GM12878 (cell line): ENCODE measurements around the gene KRTAP22-2. TPM values are rescaled to one million over a fixed set of nuclear protein-coding genes. Genes with fewer than 3 reads are reported as not detected.

ENCODE experiments used
- ATAC-seq: fragments of 200-7000 bp; cut with Tn5 transposase; 3 replicates; pipeline ENCODE4 v1.9.1; 2020; ENCODE audit warnings: mild to moderate bottlenecking, moderate library complexity
- BruUV-seq: library from RNA; stranded (reverse); fragments of 400-500 nt; replicated peaks from 2 replicates; lab custom pipeline; 2021; lab: Mats Ljungman, UMichigan
- CTCF ChIA-PET: fragments of 300-600 bp; sonication (Branson Sonifier 250); formaldehyde crosslinking; extraction: SDS; loops from one replicate; lab custom pipeline; 2021; ENCODE audit warnings: inconsistent platforms; lab: Yijun Ruan, JAX
- POLR2A ChIA-PET: fragments of 350-600 bp; formaldehyde crosslinking; extraction: SDS; loops from one replicate; lab custom pipeline; 2021; ENCODE audit warnings: inconsistent platforms; lab: Charles Lee
- RAD21 ChIA-PET: fragments of 300-600 bp; sonication (Branson Sonifier 250); formaldehyde crosslinking; loops from one replicate; lab custom pipeline; 2023; ENCODE audit warnings: antibody characterized with exemption; ENCODE audit not compliant: unreplicated experiment; lab: Charles Lee
- SMC1A ChIA-PET: fragments of 300-600 bp; sonication (Branson Sonifier 250); formaldehyde crosslinking; loops from one replicate; lab custom pipeline; 2023; ENCODE audit not compliant: unreplicated experiment, uncharacterized antibody; lab: Charles Lee
- DNase-seq: peaks from one replicate; pipeline ENCODE4 v3.0.0-alpha.2; 2011; ENCODE audit warnings: low read depth, low spot score
- FAIRE-seq: peaks from 3 replicates; lab custom pipeline; 2011; peaks lifted over from hg19 to GRCh38; lab: Jason Lieb, UNC
- H2AFZ ChIP-seq: 2 replicates; pipeline ENCODE4 v1.6.0; 2011; ENCODE audit warnings: low read depth, low read length, control low read depth; ENCODE audit not compliant: control insufficient read depth
- H3K27ac ChIP-seq: 2 replicates; pipeline ENCODE4 v1.5.1; 2011; ENCODE audit warnings: control low read depth; ENCODE audit not compliant: control insufficient read depth, insufficient read depth
- H3K27me3 ChIP-seq, 2 experiments: replicated peaks in 1 of 2; 2 replicates each; pipeline versions ENCODE4 v1.6.0 to v1.6.1; 2011; ENCODE audit warnings: low read length in 1 of 2; ENCODE audit not compliant: control insufficient read depth in 2 of 2, insufficient read depth in 2 of 2
- H3K36me3 ChIP-seq, 2 experiments: 2 replicates each; pipeline ENCODE4 v1.5.1; 2011; ENCODE audit warnings: low read length in 1 of 2; ENCODE audit not compliant: control insufficient read depth in 2 of 2, insufficient read depth in 2 of 2
- H3K4me1 ChIP-seq: 2 replicates; pipeline ENCODE4 v1.6.1; 2011; ENCODE audit warnings: mild to moderate bottlenecking, low read length, moderate library complexity, mixed read lengths; ENCODE audit not compliant: control insufficient read depth, insufficient read depth
- H3K4me2 ChIP-seq: 2 replicates; pipeline ENCODE4 v1.6.0; 2011; ENCODE audit warnings: control low read depth; ENCODE audit not compliant: control insufficient read depth, insufficient read depth
- H3K4me3 ChIP-seq: fragments of 200-600 bp; sonication (generic); 2 replicates; pipeline ENCODE4 v1.5.1; 2016
- H3K79me2 ChIP-seq: 2 replicates; pipeline ENCODE4 v1.6.0; 2011; ENCODE audit warnings: low read length; ENCODE audit not compliant: control insufficient read depth, insufficient read depth
- H3K9ac ChIP-seq: 2 replicates; pipeline ENCODE4 v1.8.0; 2011; ENCODE audit warnings: low read length, control low read depth, mixed read lengths; ENCODE audit not compliant: control insufficient read depth, insufficient read depth
- H3K9me3 ChIP-seq: replicated peaks from 3 replicates; pipeline ENCODE4 v1.5.1; 2011; ENCODE audit warnings: mild to moderate bottlenecking, low read length; ENCODE audit not compliant: control insufficient read depth, insufficient read depth
- H4K20me1 ChIP-seq: 2 replicates; pipeline ENCODE4 v1.6.0; 2011; ENCODE audit not compliant: control insufficient read depth, insufficient read depth
- CBFB ChIP-seq: IDR thresholded peaks from 2 replicates; pipeline ENCODE4 v1.6.1; 2016; ENCODE audit warnings: antibody characterized with exemption, low read depth
- CTCF ChIP-seq, 3 experiments: IDR thresholded peaks in 2 of 3; conservative IDR thresholded peaks in 1 of 3; 2 replicates each; pipeline ENCODE4 v1.5.1; 2011; ENCODE audit warnings: low read depth in 3 of 3, low read length in 3 of 3, mild to moderate bottlenecking in 3 of 3, control low read depth in 2 of 3, moderate library complexity in 2 of 3, inconsistent platforms in 1 of 3, mixed read lengths in 1 of 3; ENCODE audit not compliant: control insufficient read depth in 2 of 3, insufficient read depth in 1 of 3; ENCODE audit errors: extremely low read depth in 1 of 3
- ETV6 ChIP-seq, 2 experiments: fragments of 450-650 bp in 1 of 2; IDR thresholded peaks in 1 of 2; conservative IDR thresholded peaks in 1 of 2; 2 replicates each; pipeline ENCODE4 v1.6.1; 2014; ENCODE audit warnings: antibody characterized with exemption in 1 of 2, borderline replicate concordance in 1 of 2, low read depth in 1 of 2, mild to moderate bottlenecking in 1 of 2, moderate library complexity in 1 of 2
- EZH2 ChIP-seq: IDR thresholded peaks from 2 replicates; pipeline ENCODE4 v1.6.1; 2012; ENCODE audit warnings: low read depth, mild to moderate bottlenecking, control low read depth, inconsistent platforms, low read length, borderline replicate concordance; ENCODE audit not compliant: control insufficient read depth
- HCFC1 ChIP-seq: fragments of 150-350 bp; IDR thresholded peaks from 2 replicates; pipeline ENCODE4 v1.6.1; 2014; ENCODE audit warnings: low read length
- HDAC6 ChIP-seq: fragments of 200-600 bp; sonication (generic); IDR thresholded peaks from one replicate; pipeline ENCODE4 v1.8.0; 2017; ENCODE audit warnings: antibody characterized with exemption; ENCODE audit not compliant: unreplicated experiment
- HDGF ChIP-seq: fragments of 450-650 bp; IDR thresholded peaks from 2 replicates; pipeline ENCODE4 v1.6.1; 2016; ENCODE audit warnings: antibody characterized with exemption
- IKZF2 ChIP-seq, 2 experiments: fragments of 450-650 bp; IDR thresholded peaks; 2 replicates each; pipeline ENCODE4 v1.6.1; 2017; ENCODE audit warnings: mild to moderate bottlenecking in 2 of 2, moderate library complexity in 2 of 2
- KLF5 ChIP-seq: fragments of 450-650 bp; IDR thresholded peaks from 2 replicates; pipeline ENCODE4 v1.6.1; 2014; ENCODE audit warnings: mild to moderate bottlenecking; ENCODE audit not compliant: partially characterized antibody
- MEF2B ChIP-seq: fragments of 450-650 bp; IDR thresholded peaks from 2 replicates; pipeline ENCODE4 v1.6.1; 2018; ENCODE audit warnings: mild to moderate bottlenecking, moderate library complexity; ENCODE audit not compliant: partially characterized antibody, poor library complexity, severe bottlenecking
- RAD21 ChIP-seq: IDR thresholded peaks from 2 replicates; pipeline ENCODE4 v1.6.1; 2011; ENCODE audit warnings: mild to moderate bottlenecking, low read depth, low read length, moderate library complexity; ENCODE audit not compliant: insufficient read depth
- SMC3 ChIP-seq: IDR thresholded peaks from 2 replicates; pipeline ENCODE4 v1.6.1; 2011; ENCODE audit warnings: low read length, improper control_type of control experiment, borderline replicate concordance
- STAT3 ChIP-seq: IDR thresholded peaks from 2 replicates; pipeline ENCODE4 v1.6.1; 2011; ENCODE audit warnings: low read depth, low read length, improper control_type of control experiment
- USF1 ChIP-seq: IDR thresholded peaks from 2 replicates; pipeline ENCODE4 v1.6.1; 2011; ENCODE audit warnings: borderline replicate concordance, low read depth, mild to moderate bottlenecking, moderate library complexity, mixed read lengths, low read length; ENCODE audit not compliant: insufficient read depth; ENCODE audit errors: extremely low read length
- WGBS: methylation state at CpG from one replicate; pipeline ENCODE4 v1.1.6; 2016; ENCODE audit warnings: low lambda C conversion rate; ENCODE audit not compliant: insufficient replicate concordance, insufficient coverage; ENCODE audit errors: missing lambda C conversion rate; 5-methylcytosine and 5-hydroxymethylcytosine counted together
- in situ Hi-C: fragments of 300-500 bp; cut with MboI; formaldehyde crosslinking; loops from 9 replicates; pipeline ENCODE4 v1.14.3; 2018; ENCODE audit warnings: mixed read lengths
- intact Hi-C: fragments of 100-400 bp; cut with micrococcal nuclease; formaldehyde crosslinking; loops from one replicate; pipeline ENCODE4 v1.14.2; 2022; ENCODE audit not compliant: unreplicated experiment
- polyA plus RNA-seq, 11 experiments: library from polyadenylated mRNA; depleted of rRNA in 4 of 11; unstranded in 6 of 11; stranded (reverse) in 5 of 11; fragments of >200 nt; fragmentation: Nextera tagmentation in 4 of 11; fragmentation: Illumina TruSeq in 1 of 11; extraction: Ambion mirVana in 4 of 11; extraction: Trizol in 1 of 11; gene quantifications; 1 replicate in 1 of 11; 2 replicates in 10 of 11; pipeline versions ENCODE4 v1.2.1 to v1.2.3, GENCODE V29; 2011 to 2016; ENCODE audit warnings: inconsistent platforms in 2 of 11, missing spikeins in 2 of 11, low read depth in 1 of 11
- total RNA-seq, 4 experiments: library from RNA; depleted of rRNA in 3 of 4; stranded (reverse); fragments of >200 nt in 3 of 4; fragmentation: Illumina TruSeq in 1 of 4; extraction: Trizol in 1 of 4; gene quantifications; 2 replicates each; pipeline versions ENCODE4 v1.2.1 to v1.2.3, GENCODE V29; 2013 to 2021

Gene KRTAP22-2
- total and polyA plus RNA-seq, 10 of the 15 experiments (the other 5 are each of a cell fraction or from before 2014, with no cell fraction given), result not detected

GRCh38 chr21:30563630-30564029, 26.6 kb downstream of the KRTAP22-2 start:
- no peak for FAIRE-seq
- no peaks in the 10 kb centered on the region for H4K20me1 ChIP-seq
- H3K27ac ChIP-seq, result no peak overlapping the region
- WGBS, result 13% methylated on average over 2 of the region's 2 CpGs
- ChIA-PET POLR2A (interaction anchor here (0.6 kb wide), 1 partner anchor 153 kb away, joined by 8 read pairs; no protein-coding TSS in a partner anchor), SMC1A (no interaction called here)
- no peaks in the 10 kb centered on the region for H3K27me3 ChIP-seq
- BruUV-seq, result no TSS peak
- in situ Hi-C loops, result no loop called here
- H3K79me2 ChIP-seq, result no peaks in the 10 kb centered on the region
- H3K4me3 ChIP-seq, result no peak overlapping the region
- TF ChIP-seq STAT3 (no peak), RAD21 (no peak), HDAC6 (no peak), ETV6 (conservative IDR thresholded peaks at IDR 0.05 in 1 of 2, IDR thresholded peaks at IDR 0.05 in 1 of 2; ENCODE audit: borderline replicate concordance in 1 of 2, low read depth in 1 of 2) (no peak), CTCF (IDR thresholded peaks at IDR 0.05 in 2 of 3, conservative IDR thresholded peaks at IDR 0.05 in 1 of 3; ENCODE audit: control insufficient read depth in 2 of 3, extremely low read depth in 1 of 3, insufficient read depth in 1 of 3, low read depth in 3 of 3, low read length in 3 of 3) (no peak), KLF5 (no peak), CBFB (no peak), HDGF (no peak), HCFC1 (no peak), MEF2B (no peak), IKZF2 (IDR thresholded peaks at IDR 0.05) (no peak), USF1 (no peak), EZH2 (no peak), SMC3 (no peak)
- TF ChIP-seq, all 136 proteins: peak for 0
- no peak for ATAC-seq
- no peak overlapping the region for H3K9ac ChIP-seq
- H2AFZ ChIP-seq, result no peak overlapping the region
- no peaks in the 10 kb centered on the region; the same call in 2 of the 3 replicates for H3K9me3 ChIP-seq
- DNase-seq, result no peak
- ChIA-PET RAD21 (no interaction called here), CTCF (no interaction called here)
- H3K36me3 ChIP-seq, result no peaks in the 10 kb centered on the region
- H3K4me1 ChIP-seq, result no peaks in the 10 kb centered on the region
- intact Hi-C loops, result no loop called here
- no peak overlapping the region for H3K4me2 ChIP-seq
